CD4-positive, CD25-positive, alpha-beta regulatory T cell (primary cell): ENCODE measurements around the gene RUVBL1. TPM values are rescaled to one million over a fixed set of nuclear protein-coding genes. Genes with fewer than 3 reads are reported as not detected.

ENCODE experiments used
- ATAC-seq, 2 donors: fragments of 150-1000 bp; cut with Tn5 transposase; one replicate each; pipeline ENCODE4 v1.10.0; 2021; ENCODE audit warnings: low read depth in 2 of 2, moderate number of reproducible peaks in 2 of 2, moderate library complexity in 1 of 2
- DNase-seq, 3 donors: peaks; one replicate each; pipeline versions ENCODE4 v3.0.0 to v3.0.0-alpha.2; 2012 to 2022; ENCODE audit warnings: mixed read lengths in 1 of 3
- H3K27ac ChIP-seq: one replicate; pipeline ENCODE4 v1.7.0; 2013; ENCODE audit warnings: mild to moderate bottlenecking, low read length; ENCODE audit not compliant: insufficient read depth, poor library complexity, severe bottlenecking
- H3K27me3 ChIP-seq: one replicate; pipeline ENCODE4 v1.7.0; 2013; ENCODE audit warnings: low read length; ENCODE audit not compliant: control insufficient read depth, insufficient read depth
- H3K36me3 ChIP-seq: one replicate; pipeline ENCODE4 v1.7.0; 2013; ENCODE audit warnings: mild to moderate bottlenecking, low read length, moderate library complexity; ENCODE audit not compliant: control insufficient read depth, insufficient read depth
- H3K4me1 ChIP-seq: 2 replicates; pipeline ENCODE4 v1.7.0; 2013; ENCODE audit warnings: mild to moderate bottlenecking, low read length; ENCODE audit not compliant: insufficient read depth, control insufficient read depth, poor library complexity, severe bottlenecking
- H3K4me3 ChIP-seq: one replicate; pipeline ENCODE4 v1.7.0; 2013; ENCODE audit warnings: low read depth, mild to moderate bottlenecking, low read length, moderate library complexity
- H3K9me3 ChIP-seq, 2 experiments: 1 replicate in 1 of 2; 2 replicates in 1 of 2; pipeline ENCODE4 v1.7.0; 2013; ENCODE audit warnings: low read length in 2 of 2, mild to moderate bottlenecking in 1 of 2, moderate library complexity in 1 of 2; ENCODE audit not compliant: control insufficient read depth in 2 of 2
- H3K27ac Mint-ChIP-seq, 3 donors: one replicate each; pipeline ENCODE4 v1.8.0; 2020 to 2022; ENCODE audit warnings: mild to moderate bottlenecking in 3 of 3, mixed read lengths in 3 of 3, moderate library complexity in 2 of 3
- H3K27me3 Mint-ChIP-seq: one replicate; pipeline ENCODE4 v1.8.0; 2022; ENCODE audit warnings: mild to moderate bottlenecking, mixed read lengths
- H3K36me3 Mint-ChIP-seq: one replicate; pipeline ENCODE4 v1.8.0; 2020; ENCODE audit warnings: mixed read lengths
- H3K4me1 Mint-ChIP-seq, 4 donors: one replicate each; pipeline ENCODE4 v1.8.0; 2020 to 2022; ENCODE audit warnings: mixed read lengths in 4 of 4, mild to moderate bottlenecking in 1 of 4
- H3K4me3 Mint-ChIP-seq, 4 donors: one replicate each; pipeline ENCODE4 v1.8.0; 2020 to 2022; ENCODE audit warnings: mild to moderate bottlenecking in 4 of 4, mixed read lengths in 4 of 4, moderate library complexity in 3 of 4
- H3K9me3 Mint-ChIP-seq, 7 donors: one replicate each; pipeline ENCODE4 v1.8.0; 2020 to 2022; ENCODE audit warnings: mixed read lengths in 7 of 7, mild to moderate bottlenecking in 3 of 7, moderate library complexity in 2 of 7
- polyA plus RNA-seq, 4 donors: library from polyadenylated mRNA; unstranded; fragments of 300-500 nt; fragmentation: Illumina TruSeq; gene quantifications; one replicate each; pipeline ENCODE4 v1.2.3, GENCODE V29; 2021
- total RNA-seq: library from RNA; stranded (reverse); gene quantifications from one replicate; pipeline ENCODE4 v1.2.3, GENCODE V29; 2022

The RUVBL1 gene
- 22.9 TPM for total RNA-seq
- 10 to 100 TPM; 77.4 to 88.2 (median 82.6) TPM for polyA plus RNA-seq

DNA sequence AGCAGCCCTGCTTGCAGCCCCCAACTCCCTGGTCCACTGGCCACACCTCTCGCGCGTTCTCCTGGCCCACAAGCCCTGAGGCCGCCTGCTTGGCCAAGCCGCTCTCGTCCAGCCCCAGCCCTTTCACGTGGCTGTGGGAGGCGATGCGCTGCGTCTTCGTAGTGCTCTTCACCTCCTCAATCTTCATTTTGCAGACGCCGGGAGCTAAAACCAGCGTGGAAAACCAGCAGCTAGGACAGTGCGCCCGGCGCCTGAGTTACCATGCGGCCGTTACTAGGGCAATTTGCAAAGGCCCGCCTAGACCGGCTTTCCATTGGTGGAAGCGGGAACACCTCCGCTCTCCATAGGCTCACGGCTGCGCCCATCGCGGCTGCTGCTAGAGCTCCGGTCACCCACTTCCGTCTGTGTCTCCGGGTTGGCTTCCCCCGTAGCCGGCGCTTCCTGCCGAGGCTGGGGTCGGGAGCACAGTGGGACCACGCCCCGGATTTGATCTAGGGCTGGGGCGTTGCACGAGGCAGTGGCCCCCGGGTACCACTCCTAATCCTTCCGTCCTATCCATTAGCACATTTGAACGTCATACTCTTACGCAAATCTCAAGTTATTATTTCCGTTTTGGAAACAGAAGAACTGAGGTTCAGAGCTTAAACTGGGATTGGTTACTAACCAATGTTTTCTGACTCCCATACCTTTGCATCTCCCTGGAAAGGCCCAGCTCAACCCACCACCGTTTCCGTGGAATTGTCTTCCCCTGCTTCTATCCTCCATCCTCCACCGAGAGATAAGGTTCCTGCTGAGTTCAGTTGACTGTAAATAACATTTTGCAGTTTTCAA, at the start of gene RUVBL1:
Gene RUVBL1 (minus strand): TSS at position 275 of the 831 bp plus-strand sequence. CDS start 88 bp downstream, at position 187.
- ATAC-seq = peak; percentile 98 to 99
- Histone ChIP-seq H3K27ac (peak within 1 kb of the TSS; percentile 91), H3K9me3 (no peaks in the 10 kb centered on the region), H3K27me3 (no peaks in the 10 kb centered on the region), H3K4me3 (peak within 1 kb of the TSS; percentile 79), H3K36me3 (no peaks in the 10 kb centered on the region), H3K4me1 (peaks cover 20% of the 10 kb centered on the region)
- Mint-ChIP-seq H3K27ac (peak within 1 kb of the TSS; percentile 94 to 100 (median 100)), H3K4me1 (peaks cover 14 to 35% (median 25%) of the 10 kb centered on the region in 4 donors), H3K27me3 (no peaks in the 10 kb centered on the region), H3K4me3 (peak within 1 kb of the TSS; percentile 93 to 98 (median 97)), H3K36me3 (peaks cover 5% of the 10 kb centered on the region), H3K9me3 (no peaks in the 10 kb centered on the region)
- peak; percentile 94 to 99 (median 98) for DNase-seq

DNA sequence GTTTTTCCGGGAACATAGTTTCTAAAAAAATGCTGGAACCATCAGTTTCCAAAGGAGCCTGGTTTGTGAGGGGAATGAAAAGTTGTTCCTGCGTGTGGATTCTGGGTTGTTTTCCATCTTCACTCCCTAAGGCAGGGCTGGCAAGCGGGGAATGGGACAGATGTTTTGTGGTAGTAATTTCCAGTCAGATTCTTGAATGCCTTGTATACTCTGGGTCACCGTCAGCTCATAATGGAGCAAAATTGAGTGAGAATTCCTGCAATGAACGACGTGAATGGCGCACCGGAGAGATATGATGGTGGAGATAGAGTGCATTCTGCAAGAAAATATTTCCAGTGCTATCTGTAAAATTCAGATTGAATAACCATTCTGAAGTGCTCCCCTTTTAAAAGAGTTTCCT, 49.6 kb upstream of the RUVBL1 start:
- ATAC-seq (no peak), DNase-seq (no peak)
- H3K36me3 Mint-ChIP-seq = peaks cover 7% of the 10 kb centered on the region
- H3K27ac Mint-ChIP-seq = no peak overlapping the region
- Histone ChIP-seq H3K9me3 (no peaks in the 10 kb centered on the region), H3K27ac (no peak overlapping the region), H3K4me1 (no peaks in the 10 kb centered on the region), H3K36me3 (no peaks in the 10 kb centered on the region), H3K27me3 (no peaks in the 10 kb centered on the region), H3K4me3 (no peak overlapping the region)
- H3K4me1 Mint-ChIP-seq = peaks cover 11 to 45% (median 29%) of the 10 kb centered on the region in 4 donors
- H3K27me3 Mint-ChIP-seq = no peaks in the 10 kb centered on the region
- no peak overlapping the region for H3K4me3 Mint-ChIP-seq
- H3K9me3 Mint-ChIP-seq = no peaks in the 10 kb centered on the region

DNA sequence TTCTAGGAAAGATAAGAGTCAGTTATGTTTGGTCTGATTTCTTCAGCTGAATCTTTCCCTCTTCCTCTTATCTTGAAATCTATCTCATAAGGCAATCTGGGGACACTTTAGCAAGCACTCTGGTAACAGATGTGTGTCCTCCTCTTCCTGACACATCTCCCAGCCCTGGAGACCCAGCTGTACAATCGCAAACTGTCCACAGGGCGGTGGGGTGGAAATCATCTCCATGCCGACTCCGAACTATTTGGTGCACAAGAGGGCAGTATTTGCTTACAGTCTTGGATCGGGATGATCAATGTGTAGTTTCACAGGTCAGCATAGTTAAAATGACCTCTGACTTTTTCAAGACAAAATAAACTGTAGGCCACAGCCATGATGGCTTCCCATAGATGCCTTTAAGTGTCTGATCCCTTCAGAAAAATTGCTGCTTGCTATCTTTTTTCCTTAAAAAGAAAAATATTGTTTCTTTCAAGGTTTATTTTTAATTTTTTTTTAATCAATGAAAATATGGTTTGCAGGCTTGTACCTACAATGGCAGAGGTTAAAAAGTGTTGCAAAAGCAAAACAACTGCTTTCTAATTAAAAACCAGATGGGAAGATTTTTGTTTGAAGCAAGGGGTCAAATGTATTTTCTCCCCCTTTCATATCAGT, 47.4 kb upstream of the RUVBL1 start:
- H3K4me3 ChIP-seq = no peak overlapping the region
- Mint-ChIP-seq H3K9me3 (no peaks in the 10 kb centered on the region), H3K36me3 (peaks cover 12% of the 10 kb centered on the region), H3K27ac (no peak overlapping the region), H3K27me3 (no peaks in the 10 kb centered on the region), H3K4me1 (peaks cover 10 to 41% (median 24%) of the 10 kb centered on the region in 4 donors), H3K4me3 (no peak overlapping the region)
- no peaks in the 10 kb centered on the region for H3K9me3 ChIP-seq
- H3K27ac ChIP-seq = no peak overlapping the region
- H3K27me3 ChIP-seq = no peaks in the 10 kb centered on the region
- H3K4me1 ChIP-seq = no peaks in the 10 kb centered on the region
- ATAC-seq (no peak), DNase-seq (no peak)
- H3K36me3 ChIP-seq = peaks cover 4% of the 10 kb centered on the region

DNA sequence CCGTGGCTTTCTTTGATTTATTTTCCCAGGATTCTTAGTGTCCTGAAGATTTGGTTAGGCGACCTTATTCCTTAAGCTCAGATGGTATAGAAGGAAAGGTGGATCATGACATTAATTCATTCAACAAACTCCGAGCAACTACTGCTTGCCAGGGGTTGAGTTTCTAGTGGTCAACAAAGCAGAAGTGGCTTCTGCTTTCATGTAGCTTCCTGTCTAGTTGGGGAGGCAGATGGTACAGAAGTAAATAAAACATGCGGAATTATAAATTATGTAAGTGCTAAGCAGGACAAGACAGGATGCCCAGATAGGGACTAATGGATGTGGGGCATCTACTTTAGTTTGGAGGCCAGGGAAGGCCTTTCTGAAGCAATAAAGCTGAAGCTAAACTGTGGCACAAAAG, 45.2 kb upstream of the RUVBL1 start:
- peaks cover 20% of the 10 kb centered on the region for H3K36me3 Mint-ChIP-seq
- Histone ChIP-seq H3K4me1 (no peaks in the 10 kb centered on the region), H3K36me3 (peaks cover 5% of the 10 kb centered on the region), H3K27me3 (no peaks in the 10 kb centered on the region), H3K4me3 (no peak overlapping the region), H3K27ac (no peak overlapping the region), H3K9me3 (no peaks in the 10 kb centered on the region)
- H3K4me1 Mint-ChIP-seq = peaks cover 8 to 31% (median 20%) of the 10 kb centered on the region in 4 donors
- peak overlapping the region in 1 of 3 donors; percentile 41 for H3K27ac Mint-ChIP-seq
- no peaks in the 10 kb centered on the region for H3K9me3 Mint-ChIP-seq
- DNase-seq (no peak), ATAC-seq (no peak)
- H3K4me3 Mint-ChIP-seq = no peak overlapping the region
- H3K27me3 Mint-ChIP-seq = no peaks in the 10 kb centered on the region

DNA sequence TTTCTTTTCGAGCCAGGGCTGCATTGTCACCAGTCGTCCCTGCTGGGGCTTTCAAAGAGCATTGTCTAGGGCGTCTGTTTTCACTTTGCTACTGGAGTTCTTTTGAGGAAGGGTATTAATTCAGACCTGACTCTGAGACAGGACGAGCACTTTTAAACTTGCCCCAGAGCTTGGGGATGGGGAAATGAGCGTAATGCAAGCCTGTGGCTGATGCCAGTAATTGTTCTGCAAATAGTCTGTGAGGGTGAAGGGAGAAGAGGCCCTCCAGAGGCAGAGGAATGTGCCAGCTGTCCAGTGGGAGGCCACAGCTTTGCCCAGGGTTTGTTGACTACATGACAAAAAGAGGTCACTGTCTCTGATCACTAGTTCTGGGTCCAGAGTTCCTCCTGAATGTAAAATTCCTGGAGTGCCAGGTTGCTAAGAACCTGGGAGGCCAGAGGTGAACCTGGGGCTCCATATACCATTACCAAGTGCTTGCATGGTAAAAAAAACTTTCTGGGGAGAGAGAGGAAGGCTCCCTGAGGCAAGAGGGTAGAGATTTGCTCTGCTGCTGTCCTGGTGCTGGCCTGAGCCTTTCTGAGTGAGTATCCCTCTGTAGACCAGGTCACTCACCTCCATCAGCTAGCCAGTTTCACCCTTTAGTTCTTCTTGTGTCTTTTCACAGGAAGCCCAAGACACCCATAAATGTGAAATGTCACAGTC, 44.5 kb upstream of the RUVBL1 start:
- Histone ChIP-seq H3K4me1 (no peaks in the 10 kb centered on the region), H3K4me3 (no peak overlapping the region), H3K27ac (no peak overlapping the region), H3K9me3 (no peaks in the 10 kb centered on the region), H3K27me3 (no peaks in the 10 kb centered on the region), H3K36me3 (peaks cover 5% of the 10 kb centered on the region)
- H3K4me1 Mint-ChIP-seq = peaks cover 8 to 27% (median 18%) of the 10 kb centered on the region in 4 donors
- H3K27ac Mint-ChIP-seq = peak overlapping the region in 1 of 3 donors; percentile 26
- no peak overlapping the region for H3K4me3 Mint-ChIP-seq
- no peaks in the 10 kb centered on the region for H3K27me3 Mint-ChIP-seq
- no peaks in the 10 kb centered on the region for H3K9me3 Mint-ChIP-seq
- H3K36me3 Mint-ChIP-seq = peaks cover 17% of the 10 kb centered on the region
- DNase-seq (no peak), ATAC-seq (no peak)

DNA sequence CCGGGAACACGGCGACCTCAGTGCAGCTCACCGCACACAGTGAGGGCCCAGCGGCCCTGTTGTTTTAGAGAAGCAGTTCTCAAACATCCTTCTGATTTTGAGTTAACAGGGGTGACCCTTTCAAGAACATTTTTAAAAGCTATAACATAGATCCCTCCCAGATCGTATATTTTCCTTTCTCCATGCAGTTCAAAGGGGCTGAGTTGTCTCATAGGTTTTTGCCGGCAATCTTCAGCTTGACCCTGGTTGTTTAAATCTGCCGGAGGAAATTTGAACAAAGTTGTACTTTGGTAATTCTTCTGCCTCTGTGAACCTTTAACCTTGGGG, 44.0 kb upstream of the RUVBL1 start:
- Histone ChIP-seq H3K4me1 (no peaks in the 10 kb centered on the region), H3K27ac (no peak overlapping the region), H3K9me3 (no peaks in the 10 kb centered on the region), H3K4me3 (no peak overlapping the region), H3K27me3 (no peaks in the 10 kb centered on the region), H3K36me3 (peaks cover 5% of the 10 kb centered on the region)
- ATAC-seq = no peak
- peak overlapping the region in 1 of 3 donors; percentile 26 for H3K27ac Mint-ChIP-seq
- no peak overlapping the region for H3K4me3 Mint-ChIP-seq
- H3K4me1 Mint-ChIP-seq = peaks cover 8 to 26% (median 18%) of the 10 kb centered on the region in 4 donors
- no peaks in the 10 kb centered on the region for H3K9me3 Mint-ChIP-seq
- H3K36me3 Mint-ChIP-seq = peaks cover 20% of the 10 kb centered on the region
- H3K27me3 Mint-ChIP-seq = no peaks in the 10 kb centered on the region
- DNase-seq = no peak

DNA sequence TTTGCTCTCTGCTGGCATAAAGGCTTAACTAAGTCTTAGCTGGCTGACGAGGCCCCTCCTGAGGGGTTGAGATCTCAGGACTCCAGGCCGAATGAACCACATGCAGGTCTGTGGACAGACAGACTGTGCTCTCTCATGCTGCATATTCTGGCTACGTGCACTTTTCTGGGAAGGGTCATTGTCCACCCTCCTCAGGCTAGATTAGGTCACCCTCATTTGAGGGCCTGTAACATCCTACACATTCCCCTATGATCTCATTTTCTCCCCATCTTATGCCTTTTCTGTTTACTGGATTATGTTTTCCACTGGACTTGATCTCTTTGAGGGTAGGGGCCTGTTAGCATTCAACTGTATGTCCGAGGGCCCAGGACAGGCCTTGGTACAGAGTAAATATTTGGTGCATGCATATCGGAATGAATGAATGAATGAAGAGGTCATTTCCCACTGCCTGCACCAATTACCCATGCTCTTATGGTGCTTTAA, 43.4 kb upstream of the RUVBL1 start:
- Mint-ChIP-seq H3K36me3 (peaks cover 22% of the 10 kb centered on the region), H3K27ac (peak overlapping the region in 1 of 3 donors; percentile 1), H3K4me3 (no peak overlapping the region), H3K9me3 (no peaks in the 10 kb centered on the region), H3K4me1 (peaks cover 8 to 30% (median 19%) of the 10 kb centered on the region in 4 donors), H3K27me3 (no peaks in the 10 kb centered on the region)
- H3K4me3 ChIP-seq = no peak overlapping the region
- ATAC-seq (no peak), DNase-seq (no peak)
- no peaks in the 10 kb centered on the region for H3K9me3 ChIP-seq
- no peaks in the 10 kb centered on the region for H3K4me1 ChIP-seq
- H3K27me3 ChIP-seq = no peaks in the 10 kb centered on the region
- peaks cover 9% of the 10 kb centered on the region for H3K36me3 ChIP-seq
- no peak overlapping the region for H3K27ac ChIP-seq
